GM12872 (cell line): ENCODE measurements around the gene PSMD5.
A peak's percentile ranks its signal among the peaks of the same experiment; 100 is the strongest.

Source experiments
- CTCF ChIP-seq: IDR thresholded peaks from 3 replicates; pipeline ENCODE4 v1.5.1; 2011; ENCODE audit warnings: low read depth, mild to moderate bottlenecking, low read length, moderate library complexity; ENCODE audit not compliant: insufficient read depth

Gene PSMD5

GRCh38 chr9:120867676-120868338 lies 25.1 kb upstream of the PSMD5 start:
- TF ChIP-seq CTCF, result no peak

- no peak for TF ChIP-seq CTCF
Observed at GRCh38 chr9:120866651-120867050, 23.9 kb upstream of the PSMD5 start.

- TF ChIP-seq CTCF, result no peak
Observed at GRCh38 chr9:120865809-120866208, 23.1 kb upstream of the PSMD5 start.

- TF ChIP-seq CTCF, result no peak
Observed at GRCh38 chr9:120865176-120865575, 22.5 kb upstream of the PSMD5 start.

- TF ChIP-seq CTCF, result no peak
Observed at GRCh38 chr9:120864719-120865118, 22.0 kb upstream of the PSMD5 start.

GRCh38 chr9:120863833-120864232 lies 21.1 kb upstream of the PSMD5 start:
- TF ChIP-seq CTCF, result peak; percentile 28; the same call in 1 of the 3 replicates

GRCh38 chr9:120862452-120862851 lies 19.7 kb upstream of the PSMD5 start:
- TF ChIP-seq CTCF, result no peak
